SK-N-MC (cell line): ENCODE measurements around the gene SEMA3C.

Experiments
- DNase-seq: peaks from one replicate; pipeline ENCODE4 v3.0.0-alpha.2; 2011; ENCODE audit warnings: low read depth, low spot score
- H3K27ac ChIP-seq: fragments of 200-600 bp; sonication (generic); 2 replicates; pipeline ENCODE4 v1.5.1; 2016; ENCODE audit warnings: mixed run types
- H3K36me3 ChIP-seq: fragments of 200-600 bp; sonication (generic); 2 replicates; pipeline ENCODE4 v1.6.1; 2017; ENCODE audit warnings: antibody characterized with exemption, low read length, mixed read lengths; ENCODE audit not compliant: insufficient read depth
- H3K4me3 ChIP-seq: fragments of 200-600 bp; sonication (generic); 2 replicates; pipeline ENCODE4 v1.5.1; 2016
- H3K9ac ChIP-seq: fragments of 200-600 bp; sonication (generic); 2 replicates; pipeline ENCODE4 v1.8.0; 2017; ENCODE audit warnings: mixed run types, mixed read lengths; ENCODE audit not compliant: insufficient read length
- H3K9me3 ChIP-seq: fragments of 200-600 bp; sonication (generic); 2 replicates; pipeline ENCODE4 v1.6.1; 2017; ENCODE audit warnings: low read depth, mild to moderate bottlenecking, antibody characterized with exemption, low read length, moderate library complexity, mixed read lengths
- EZH2 ChIP-seq: fragments of 200-600 bp; sonication (generic); IDR thresholded peaks from one replicate; pipeline ENCODE4 v1.6.1; 2017; ENCODE audit warnings: antibody characterized with exemption
- FOXP2 ChIP-seq: optimal IDR thresholded peaks from 2 replicates; pipeline ENCODE3; 2011; ENCODE audit warnings: mild to moderate bottlenecking, moderate library complexity; ENCODE audit not compliant: insufficient read depth; ENCODE audit errors: extremely low read length, control extremely low read depth
- POLR2AphosphoS5 ChIP-seq: IDR thresholded peaks from 2 replicates; pipeline ENCODE4 v1.6.1; 2012; ENCODE audit warnings: mild to moderate bottlenecking, low read depth, low read length, borderline replicate concordance

Gene SEMA3C

GRCh38 chr7:80858141-80858903, 60.5 kb downstream of the SEMA3C start:
- no peak overlapping the region for H3K9ac ChIP-seq
- DNase-seq: no peak
- H3K4me3 ChIP-seq: no peak overlapping the region
- H3K36me3 ChIP-seq: peaks cover 16% of the 10 kb centered on the region
- peak overlapping the region; percentile 29; the same call in 1 of the 2 replicates for H3K27ac ChIP-seq
- TF ChIP-seq FOXP2: no peak
- no peaks in the 10 kb centered on the region for H3K9me3 ChIP-seq

- H3K4me3 ChIP-seq: no peak overlapping the region
- no peak overlapping the region for H3K27ac ChIP-seq
- no peaks in the 10 kb centered on the region for H3K9me3 ChIP-seq
- DNase-seq: no peak
- no peak for TF ChIP-seq FOXP2
- no peak overlapping the region for H3K9ac ChIP-seq
- peaks cover 14% of the 10 kb centered on the region for H3K36me3 ChIP-seq
These were observed 62.1 kb downstream of the SEMA3C start for GRCh38 chr7:80856769-80857168.

GRCh38 chr7:80851896-80852476, 66.9 kb downstream of the SEMA3C start:
- H3K27ac ChIP-seq: peak overlapping the region; percentile 23
- DNase-seq: no peak
- TF ChIP-seq FOXP2: no peak
- TF ChIP-seq POLR2AphosphoS5: no peak
- no peak for TF ChIP-seq EZH2

GRCh38 chr7:80848841-80849240, 70.0 kb downstream of the SEMA3C start:
- H3K9me3 ChIP-seq: no peaks in the 10 kb centered on the region
- H3K9ac ChIP-seq: peak overlapping the region; percentile 6
- H3K27ac ChIP-seq: peak overlapping the region; percentile 83
- DNase-seq: no peak
- peaks cover 9% of the 10 kb centered on the region; the same call in 1 of the 2 replicates for H3K36me3 ChIP-seq
- peak overlapping the region; percentile 62 for H3K4me3 ChIP-seq
- TF ChIP-seq FOXP2 (no peak), POLR2AphosphoS5 (peak; percentile 14; the same call in 1 of the 2 replicates), EZH2 (no peak)

More at GRCh38 chr7:80851896-80852476, 66.9 kb downstream of the SEMA3C start:
- Histone ChIP-seq H3K36me3 (peaks cover 9% of the 10 kb centered on the region; the same call in 1 of the 2 replicates), H3K9me3 (no peaks in the 10 kb centered on the region), H3K9ac (no peak overlapping the region), H3K4me3 (no peak overlapping the region)

GRCh38 chr7:80847895-80848294, 71.0 kb downstream of the SEMA3C start:
- peak overlapping the region; percentile 83; the same call in 1 of the 2 replicates for H3K27ac ChIP-seq
- TF ChIP-seq POLR2AphosphoS5 (no peak), FOXP2 (no peak), EZH2 (no peak)
- peaks cover under 1% of the 10 kb centered on the region; the same call in 1 of the 2 replicates for H3K36me3 ChIP-seq
- DNase-seq: no peak
- peak overlapping the region; percentile 35 for H3K9ac ChIP-seq
- H3K4me3 ChIP-seq: peak overlapping the region; percentile 62
- H3K9me3 ChIP-seq: no peaks in the 10 kb centered on the region

- Histone ChIP-seq H3K4me3 (no peak overlapping the region), H3K27ac (no peak overlapping the region; the same call in 1 of the 2 replicates), H3K9ac (no peak overlapping the region), H3K36me3 (no peaks in the 10 kb centered on the region), H3K9me3 (no peaks in the 10 kb centered on the region)
- TF ChIP-seq EZH2 (no peak), FOXP2 (no peak), POLR2AphosphoS5 (no peak)
- no peak for DNase-seq
These were observed 71.8 kb downstream of the SEMA3C start for GRCh38 chr7:80847027-80847426.

- Histone ChIP-seq H3K27ac (no peak overlapping the region), H3K9ac (no peak overlapping the region), H3K9me3 (no peaks in the 10 kb centered on the region), H3K4me3 (no peak overlapping the region), H3K36me3 (no peaks in the 10 kb centered on the region)
- TF ChIP-seq FOXP2 (no peak), EZH2 (no peak), POLR2AphosphoS5 (no peak)
- DNase-seq: no peak
These were observed 73.9 kb downstream of the SEMA3C start for GRCh38 chr7:80844916-80845315.

- H3K9me3 ChIP-seq: no peaks in the 10 kb centered on the region
- TF ChIP-seq EZH2 (no peak), POLR2AphosphoS5 (no peak), FOXP2 (no peak)
- no peaks in the 10 kb centered on the region for H3K36me3 ChIP-seq
- H3K4me3 ChIP-seq: no peak overlapping the region
- no peak overlapping the region for H3K9ac ChIP-seq
- no peak for DNase-seq
- H3K27ac ChIP-seq: peak overlapping the region; percentile 49
These were observed 75.7 kb downstream of the SEMA3C start for GRCh38 chr7:80843018-80843677.
